Measurements from ENCODE around the gene AFF3.

The AFF3 gene

DNA sequence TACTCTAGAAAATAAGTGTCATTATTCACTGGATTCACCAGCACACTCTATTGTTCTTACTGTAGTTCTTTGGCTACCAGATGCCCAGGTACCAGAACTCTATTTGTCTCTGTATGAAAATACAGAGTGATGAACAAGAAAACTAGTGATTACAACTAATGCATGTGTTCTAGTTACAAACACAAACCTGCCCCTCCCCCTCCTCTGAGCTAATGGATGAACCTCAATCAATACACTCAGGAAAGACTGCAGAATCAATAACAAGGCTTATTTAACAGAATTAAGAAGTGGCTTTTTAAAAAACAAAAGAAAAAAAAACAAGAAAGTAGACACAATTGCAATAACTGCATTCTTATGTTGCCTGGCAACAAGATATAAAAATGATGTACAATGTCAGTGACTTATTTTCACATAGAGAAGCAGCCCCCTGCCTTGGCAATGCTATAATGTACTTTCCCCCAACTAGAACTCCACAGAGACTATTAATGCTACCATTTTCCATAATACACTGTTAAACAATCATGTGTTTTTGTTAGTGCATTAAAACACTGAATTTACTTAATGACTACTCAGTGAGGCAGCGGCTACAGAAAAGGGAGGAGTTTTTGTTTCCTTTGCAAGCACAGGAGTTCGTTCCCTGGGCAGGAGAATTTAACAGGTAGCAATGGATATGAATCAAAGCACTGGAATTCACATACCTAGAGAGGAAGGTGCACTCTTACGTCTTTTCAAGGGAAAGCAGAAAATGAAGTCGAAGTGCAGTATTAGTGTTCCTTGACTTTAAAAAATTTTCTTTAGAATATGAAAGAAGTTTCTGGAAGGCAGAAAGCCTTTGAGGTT, 333.8 kb downstream of the AFF3 start:
- in situ Hi-C loops (cut with MboI; ENCODE audit: low sequenced_read_pairs) = no loop called here

DNA sequence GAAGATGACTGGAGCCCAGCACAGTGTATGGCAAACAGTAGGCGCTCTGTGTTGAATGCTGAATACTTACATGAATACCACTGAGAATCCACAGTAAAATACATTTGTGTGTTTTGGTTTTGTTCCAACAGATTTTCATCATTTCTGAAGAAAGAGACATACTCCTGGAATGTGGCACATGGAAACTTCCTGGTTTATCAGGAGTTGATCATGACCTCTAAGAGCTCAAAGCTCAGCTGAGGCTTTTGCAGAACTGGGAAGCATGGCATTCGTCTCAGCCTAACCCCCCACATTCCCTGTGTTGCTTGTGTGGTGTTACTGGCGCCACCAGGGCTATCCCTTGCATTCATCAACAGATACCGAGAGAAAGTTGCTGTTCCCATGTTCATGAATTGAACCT, 335.6 kb downstream of the AFF3 start:
- in situ Hi-C loops (cut with MboI; ENCODE audit: low sequenced_read_pairs) = no loop called here

GRCh38 chr2:99805930-99806476, 336.4 kb downstream of the AFF3 start:
- in situ Hi-C loops (cut with MboI; ENCODE audit: low sequenced_read_pairs) = no loop called here

- in situ Hi-C loops (cut with MboI; ENCODE audit: low sequenced_read_pairs) = no loop called here
Observed at GRCh38 chr2:99803846-99804245, 338.5 kb downstream of the AFF3 start.

DNA sequence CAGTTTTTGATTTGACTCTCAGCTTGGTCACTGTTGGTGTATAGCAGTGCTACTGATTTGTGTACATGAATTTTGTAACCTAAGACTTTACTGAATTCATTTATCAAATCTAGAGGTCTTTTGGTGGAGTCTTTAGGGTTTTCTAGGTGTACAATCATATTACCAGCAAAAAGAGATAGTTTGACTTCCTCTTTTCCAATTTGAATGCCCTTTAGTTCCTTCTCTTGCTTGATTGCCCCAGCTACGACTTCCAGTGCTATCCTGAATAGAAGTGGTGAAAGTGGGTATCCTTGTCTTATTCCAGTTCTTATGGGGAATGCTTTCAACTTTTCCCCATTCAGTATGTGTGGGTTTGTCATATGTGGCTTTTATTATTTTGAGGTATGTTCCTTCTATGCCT, 339.7 kb downstream of the AFF3 start:
- in situ Hi-C loops (cut with MboI; ENCODE audit: low sequenced_read_pairs) = no loop called here

DNA sequence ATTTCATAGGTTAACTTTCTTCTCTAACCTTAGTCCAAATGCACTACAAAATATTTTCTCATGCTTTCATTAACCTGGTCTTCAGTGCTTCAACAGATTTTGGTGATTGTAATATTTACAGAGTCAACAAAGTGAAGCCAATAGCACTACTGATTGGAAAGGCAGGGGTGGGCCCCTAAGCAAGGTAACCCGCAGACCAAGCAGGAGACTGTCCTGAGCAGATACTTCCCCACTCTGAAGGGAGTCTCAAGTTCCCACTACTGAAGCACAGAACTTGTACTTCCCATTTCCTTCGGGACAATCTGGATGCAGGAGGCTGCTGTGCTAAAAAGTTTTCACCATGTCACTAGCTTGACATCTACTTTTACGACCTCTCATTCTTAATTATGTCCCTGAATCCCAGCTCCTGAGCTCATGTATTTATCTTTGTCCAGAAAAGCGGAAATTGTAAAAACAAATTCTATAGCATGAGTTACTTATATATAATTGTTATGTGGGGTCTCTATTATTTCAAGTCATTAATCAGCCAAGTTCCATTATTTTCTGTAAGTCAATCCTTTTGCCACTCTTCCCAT, 341.0 kb downstream of the AFF3 start:
- in situ Hi-C loops (cut with MboI; ENCODE audit: low sequenced_read_pairs) = no loop called here

GRCh38 chr2:99797475-99797874, 344.9 kb downstream of the AFF3 start:
- in situ Hi-C loops (cut with MboI; ENCODE audit: low sequenced_read_pairs) = no loop called here

DNA sequence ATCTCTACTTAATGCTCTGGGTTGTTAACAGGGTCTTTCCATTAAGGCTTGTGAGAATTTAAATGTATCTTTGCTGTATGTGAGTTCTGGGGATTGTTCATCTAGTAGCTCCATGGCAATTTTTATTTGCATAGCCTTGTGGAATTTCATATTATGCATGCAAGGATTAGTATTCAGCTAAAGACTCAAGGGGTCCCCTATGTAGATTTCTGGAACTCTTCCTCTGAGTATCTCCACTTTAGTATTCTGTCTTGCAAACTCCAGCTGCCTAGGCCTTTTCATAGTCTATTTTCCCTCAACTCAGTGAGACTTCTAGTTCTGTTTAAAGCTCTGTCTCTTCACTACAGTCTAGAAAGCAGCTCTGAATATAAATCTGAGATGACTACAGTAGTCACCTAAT, 348.0 kb downstream of the AFF3 start:
- in situ Hi-C loops (cut with MboI; ENCODE audit: low sequenced_read_pairs) = no loop called here

DNA sequence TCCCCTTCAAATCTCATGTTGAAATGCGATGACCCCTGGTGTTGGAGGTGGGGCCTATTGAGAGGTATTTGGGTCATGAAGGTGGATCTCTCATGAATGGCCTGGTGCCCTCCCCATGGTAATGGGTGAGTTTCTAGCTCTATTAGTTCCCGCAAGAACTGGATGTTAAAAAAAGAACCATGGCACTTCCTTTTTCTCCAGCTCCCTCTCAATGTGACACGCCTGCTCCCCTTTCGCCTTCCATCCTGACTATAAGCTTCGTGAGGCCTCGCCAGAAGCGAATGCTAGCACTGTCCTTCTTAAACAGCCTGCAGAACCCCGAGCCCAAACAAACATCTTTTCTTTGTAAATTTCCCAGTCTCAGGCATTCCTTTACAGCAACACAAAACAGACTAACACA, 349.4 kb downstream of the AFF3 start:
- in situ Hi-C loops (cut with MboI; ENCODE audit: low sequenced_read_pairs) = no loop called here

DNA sequence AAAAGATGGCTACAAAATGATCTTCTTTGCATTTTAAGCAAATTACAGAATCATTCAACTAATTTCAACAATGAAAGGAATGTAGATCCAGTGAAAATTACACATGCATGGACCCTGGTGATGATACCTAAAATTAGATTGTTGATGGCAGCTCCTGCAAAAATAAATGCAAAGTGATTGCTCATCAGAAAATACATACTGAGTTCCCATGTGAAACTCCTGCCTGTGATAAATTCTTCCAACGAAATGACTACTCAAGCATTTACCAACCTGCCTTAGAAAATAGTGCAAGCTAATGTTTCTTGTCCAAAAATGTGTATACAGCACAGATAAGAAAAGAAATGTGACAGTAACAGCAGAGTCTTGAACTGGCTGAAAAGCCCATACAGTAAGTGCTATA, 352.5 kb downstream of the AFF3 start:
- in situ Hi-C loops (cut with MboI; ENCODE audit: low sequenced_read_pairs) = no loop called here

DNA sequence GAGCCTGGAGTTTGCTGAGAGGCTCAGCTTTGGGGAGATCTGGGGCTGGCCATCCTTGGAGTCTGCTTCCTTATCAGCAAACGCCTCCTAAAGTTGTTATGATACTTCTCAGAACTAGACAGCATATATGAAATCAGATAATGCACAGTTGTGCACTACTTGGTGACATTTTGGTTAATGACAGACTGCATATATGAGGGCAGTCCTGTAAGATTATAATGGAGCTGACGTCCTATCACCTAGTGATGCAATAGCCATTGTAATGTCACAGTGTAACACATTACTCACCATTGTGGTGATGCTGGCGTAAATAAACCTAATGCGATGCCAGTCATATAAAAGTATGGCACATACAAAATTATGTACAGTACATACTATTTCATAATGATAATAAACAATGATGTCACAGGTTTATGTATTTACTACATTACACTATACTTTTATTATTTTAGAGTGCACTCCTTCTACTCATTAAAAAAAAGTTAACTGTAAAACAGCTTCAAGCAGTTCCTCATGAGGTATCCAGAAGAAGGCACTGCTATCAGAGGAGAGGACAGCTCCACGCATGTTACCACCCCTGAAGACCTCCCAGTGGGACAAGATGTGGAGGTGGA, 354.5 kb downstream of the AFF3 start:
- in situ Hi-C loops (cut with MboI; ENCODE audit: low sequenced_read_pairs) = no loop called here

DNA sequence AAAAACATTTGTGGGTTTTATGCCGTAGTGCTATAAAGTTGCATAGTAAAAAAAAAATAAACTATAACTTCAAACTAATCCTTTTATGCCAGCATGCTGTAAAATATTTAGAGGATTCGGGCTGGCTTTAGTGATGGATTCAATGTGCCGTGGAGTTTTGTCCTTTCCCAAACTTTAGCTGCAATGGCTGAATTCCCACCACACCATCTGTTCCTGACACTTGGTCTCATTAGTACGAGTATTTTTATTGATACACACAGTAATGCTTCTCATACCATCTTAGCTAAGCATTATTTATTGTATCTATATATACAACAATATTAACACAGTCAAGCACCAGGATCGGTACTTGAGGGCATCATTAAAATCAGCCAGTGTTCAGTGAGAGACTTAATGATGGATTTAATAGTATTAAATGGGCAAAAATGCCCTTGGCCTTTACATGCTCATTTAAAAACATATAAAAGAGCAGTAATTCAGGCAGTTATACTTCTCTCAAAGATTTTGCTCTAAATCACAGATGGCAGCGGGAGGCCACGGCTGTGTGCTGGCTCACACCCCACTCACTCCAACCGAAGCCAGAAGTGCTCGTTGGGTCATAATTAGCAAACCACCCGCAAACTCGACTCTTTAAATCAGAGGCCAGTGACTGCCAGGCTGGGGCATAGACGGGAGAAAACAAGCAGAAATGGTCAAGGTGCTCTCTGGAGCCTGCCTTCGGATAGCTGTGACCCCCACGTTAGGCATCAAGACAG, 355.6 kb downstream of the AFF3 start:
- in situ Hi-C loops (cut with MboI; ENCODE audit: low sequenced_read_pairs) = no loop called here

DNA sequence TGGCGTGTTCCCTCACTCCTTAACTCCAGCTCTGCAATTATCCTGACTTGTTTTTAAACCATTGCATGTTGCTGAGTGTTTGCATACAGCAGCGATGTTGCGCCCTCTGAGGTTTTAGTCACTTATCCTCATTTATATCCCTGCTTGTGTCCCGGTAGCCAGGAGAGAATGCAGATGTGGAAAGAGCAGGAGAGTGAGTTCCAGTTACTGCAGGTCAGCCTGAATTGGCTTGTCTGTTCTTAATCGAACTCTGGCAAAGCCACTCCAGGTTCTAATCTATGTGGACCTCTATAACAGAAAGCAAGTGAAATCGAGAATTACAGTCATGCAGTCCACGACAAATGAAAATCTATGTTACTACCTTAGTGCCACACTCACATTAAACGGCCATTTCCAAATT, 357.4 kb downstream of the AFF3 start:
- in situ Hi-C loops (cut with MboI; ENCODE audit: low sequenced_read_pairs) = no loop called here

- in situ Hi-C loops (cut with MboI; ENCODE audit: low sequenced_read_pairs) = no loop called here
Observed at GRCh38 chr2:99784282-99784681, 358.1 kb downstream of the AFF3 start.

GRCh38 chr2:99780276-99780675, 362.1 kb downstream of the AFF3 start:
- in situ Hi-C loops (cut with MboI; ENCODE audit: low sequenced_read_pairs) = no loop called here

- in situ Hi-C loops (cut with MboI; ENCODE audit: low sequenced_read_pairs) = no loop called here
Observed at GRCh38 chr2:99779276-99779675, 363.1 kb downstream of the AFF3 start.

GRCh38 chr2:99777656-99778290, 364.6 kb downstream of the AFF3 start:
- in situ Hi-C loops (cut with MboI; ENCODE audit: low sequenced_read_pairs) = no loop called here

GRCh38 chr2:99776906-99777646, 365.3 kb downstream of the AFF3 start:
- in situ Hi-C loops (cut with MboI; ENCODE audit: low sequenced_read_pairs) = no loop called here

DNA sequence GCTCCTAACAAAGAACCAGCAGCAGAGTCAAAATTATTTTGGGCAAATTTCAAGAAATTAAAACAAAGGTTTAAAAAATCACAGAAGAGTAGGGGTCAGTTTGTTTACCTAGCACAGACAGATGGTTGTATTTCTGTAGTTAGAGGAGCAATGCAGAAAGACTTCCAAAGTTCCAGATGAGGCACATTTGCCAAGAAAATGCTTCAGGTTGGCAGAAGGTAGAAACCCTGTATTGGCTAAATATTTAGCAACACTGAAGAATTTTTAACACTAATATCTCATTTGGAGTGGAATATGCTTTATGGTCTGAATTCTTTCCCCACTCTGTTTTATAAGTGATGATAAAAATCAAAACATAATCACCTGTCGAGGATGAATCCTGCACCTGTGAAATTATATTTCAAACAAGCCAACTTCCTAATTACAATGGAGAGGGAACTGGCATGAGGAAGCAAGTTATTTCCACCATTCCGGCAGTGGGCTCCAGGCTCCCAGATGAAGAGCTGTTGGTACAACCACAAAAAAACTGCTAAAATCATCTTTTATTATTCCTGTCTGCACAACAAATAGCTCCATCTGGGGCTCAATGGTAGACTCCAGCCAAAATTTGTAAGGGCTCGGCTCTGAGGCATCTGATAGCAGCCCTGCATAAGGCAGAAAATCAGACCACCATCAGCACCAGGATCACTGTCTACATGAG, 366.0 kb downstream of the AFF3 start:
- in situ Hi-C loops (cut with MboI; ENCODE audit: low sequenced_read_pairs) = no loop called here
